HG03558 (cell line): ENCODE results near the gene CD44.

Experiments
- ATAC-seq: cut with Tn5 transposase; IDR thresholded peaks from one replicate; pipeline ENCODE4 v1.9.1; 2021; ENCODE audit warnings: moderate number of reproducible peaks; ENCODE audit not compliant: unreplicated experiment; ENCODE audit errors: extremely low read depth

Gene CD44

GRCh38 chr11:35155677-35156076, 16.7 kb downstream of the CD44 start:
- ATAC-seq = no peak

DNA sequence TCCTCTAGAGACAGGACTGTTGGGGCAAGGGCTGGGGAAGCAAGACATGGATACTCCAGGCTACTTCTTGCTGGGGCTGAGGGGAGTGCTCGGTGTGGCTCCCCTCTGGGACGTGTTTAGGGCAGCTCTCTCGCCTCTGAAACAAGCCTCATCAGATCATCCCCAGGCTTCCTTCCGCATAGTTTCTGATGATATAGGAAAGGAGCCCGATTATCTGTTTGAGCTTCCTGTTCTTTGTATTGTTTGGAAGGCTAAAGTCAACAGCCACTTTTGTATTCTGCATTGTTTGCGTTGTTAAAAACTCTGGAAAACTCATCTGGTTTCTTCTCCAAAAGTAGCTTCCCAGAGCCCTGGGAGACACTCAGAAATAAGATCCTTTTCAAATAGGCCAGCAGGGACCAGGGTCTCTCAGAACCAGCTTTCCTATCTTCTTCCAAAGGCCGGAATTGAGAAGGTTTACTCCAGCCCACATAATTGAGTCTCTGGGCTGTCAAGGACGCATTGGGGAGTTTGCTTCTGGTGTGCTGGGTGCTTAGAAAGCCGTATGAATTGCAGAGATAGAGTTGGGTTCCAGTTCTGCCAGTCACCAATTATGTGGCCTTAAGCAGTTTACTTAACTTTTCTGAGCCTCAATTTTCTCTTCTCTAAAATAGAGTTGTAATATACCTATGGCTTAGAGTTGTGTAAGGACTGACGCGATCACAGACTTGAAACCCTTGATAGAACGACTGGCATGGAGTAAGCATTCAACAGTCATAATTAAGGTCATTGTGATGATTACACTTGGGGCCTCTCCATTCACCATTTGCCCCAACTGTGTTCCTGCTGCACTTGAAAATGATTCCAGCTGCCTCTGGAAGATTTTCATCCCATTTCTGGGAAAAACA, 19.1 kb downstream of the CD44 start:
- ATAC-seq = no peak

GRCh38 chr11:35158701-35159510, 19.9 kb downstream of the CD44 start:
- ATAC-seq = no peak

GRCh38 chr11:35160246-35160824, 21.4 kb downstream of the CD44 start:
- no peak for ATAC-seq

GRCh38 chr11:35160902-35161597, 22.1 kb downstream of the CD44 start:
- ATAC-seq = no peak

DNA sequence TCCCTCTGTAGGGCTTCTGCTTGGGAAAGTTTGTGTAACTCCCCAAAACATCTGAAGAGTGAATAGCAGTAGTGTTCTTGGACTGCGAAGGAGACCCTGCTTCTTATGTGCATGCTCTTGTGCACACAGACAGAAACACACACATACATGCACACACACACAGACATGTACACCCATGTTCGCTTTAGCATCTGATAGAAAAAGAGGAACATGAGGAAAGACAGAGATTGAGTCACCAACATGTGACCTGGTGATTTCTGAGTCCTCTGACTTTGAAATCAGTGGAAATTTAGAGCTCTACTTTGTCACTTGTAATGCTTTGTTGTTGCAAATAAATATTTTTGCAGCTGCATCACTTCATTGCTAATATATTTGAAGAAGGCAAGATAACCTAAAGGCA, 23.8 kb downstream of the CD44 start:
- ATAC-seq = no peak

GRCh38 chr11:35163209-35163608, 24.2 kb downstream of the CD44 start:
- no peak for ATAC-seq

DNA sequence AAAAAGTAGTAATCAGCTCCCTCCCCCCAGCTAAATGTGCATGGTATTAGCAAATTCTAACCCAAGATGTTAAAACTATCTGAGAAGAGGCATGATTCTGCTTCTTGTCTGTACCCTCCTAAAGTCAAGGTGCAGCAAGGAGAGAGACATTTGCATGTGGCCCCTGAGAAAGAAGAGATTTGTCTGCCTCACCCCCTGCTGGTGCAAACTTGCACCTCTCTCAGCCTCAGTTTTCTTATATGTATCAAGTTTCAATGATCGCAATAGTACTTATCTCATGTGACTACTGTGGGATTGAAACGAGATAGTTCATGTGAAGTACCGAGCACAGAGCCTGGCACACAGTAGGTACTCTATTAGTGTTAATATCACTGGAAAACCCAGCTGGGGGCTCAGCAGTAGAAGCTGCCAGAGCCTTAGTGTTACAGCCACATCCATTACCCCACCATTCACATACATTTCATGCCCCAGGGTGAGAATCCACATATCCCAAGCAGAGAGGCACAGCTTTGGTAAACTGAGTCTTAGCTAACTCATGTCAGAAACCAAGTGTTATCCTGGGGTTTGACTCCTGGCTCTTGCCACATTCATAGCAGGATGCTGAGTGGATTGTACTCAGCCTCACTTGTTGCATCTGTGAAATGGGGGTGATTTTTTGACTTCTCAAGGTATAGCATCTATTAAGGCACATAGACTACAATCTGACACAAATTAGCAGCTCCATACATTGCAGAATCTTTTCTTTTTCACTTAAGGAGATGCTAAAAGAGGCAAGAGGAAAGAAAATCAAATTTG, 24.9 kb downstream of the CD44 start:
- no peak for ATAC-seq

DNA sequence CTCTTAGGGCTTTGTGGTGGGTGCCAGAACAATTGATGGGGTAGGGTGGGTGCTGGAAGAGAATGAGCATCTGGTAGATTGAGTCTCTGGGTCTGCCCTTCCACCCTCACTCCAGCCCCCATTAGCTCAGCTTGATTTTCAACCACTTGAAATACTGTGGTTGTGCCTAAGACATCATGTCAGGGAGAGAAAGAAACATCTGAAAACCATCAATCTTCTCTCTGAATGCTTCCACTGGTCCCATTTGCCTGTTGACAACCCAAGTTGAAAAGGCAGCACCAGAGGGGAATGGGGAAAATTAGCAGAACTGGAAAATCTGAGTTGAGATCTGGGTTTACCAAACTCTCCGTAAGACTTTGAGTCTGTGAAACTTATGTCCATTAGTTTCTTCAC, 26.1 kb downstream of the CD44 start:
- ATAC-seq = no peak

DNA sequence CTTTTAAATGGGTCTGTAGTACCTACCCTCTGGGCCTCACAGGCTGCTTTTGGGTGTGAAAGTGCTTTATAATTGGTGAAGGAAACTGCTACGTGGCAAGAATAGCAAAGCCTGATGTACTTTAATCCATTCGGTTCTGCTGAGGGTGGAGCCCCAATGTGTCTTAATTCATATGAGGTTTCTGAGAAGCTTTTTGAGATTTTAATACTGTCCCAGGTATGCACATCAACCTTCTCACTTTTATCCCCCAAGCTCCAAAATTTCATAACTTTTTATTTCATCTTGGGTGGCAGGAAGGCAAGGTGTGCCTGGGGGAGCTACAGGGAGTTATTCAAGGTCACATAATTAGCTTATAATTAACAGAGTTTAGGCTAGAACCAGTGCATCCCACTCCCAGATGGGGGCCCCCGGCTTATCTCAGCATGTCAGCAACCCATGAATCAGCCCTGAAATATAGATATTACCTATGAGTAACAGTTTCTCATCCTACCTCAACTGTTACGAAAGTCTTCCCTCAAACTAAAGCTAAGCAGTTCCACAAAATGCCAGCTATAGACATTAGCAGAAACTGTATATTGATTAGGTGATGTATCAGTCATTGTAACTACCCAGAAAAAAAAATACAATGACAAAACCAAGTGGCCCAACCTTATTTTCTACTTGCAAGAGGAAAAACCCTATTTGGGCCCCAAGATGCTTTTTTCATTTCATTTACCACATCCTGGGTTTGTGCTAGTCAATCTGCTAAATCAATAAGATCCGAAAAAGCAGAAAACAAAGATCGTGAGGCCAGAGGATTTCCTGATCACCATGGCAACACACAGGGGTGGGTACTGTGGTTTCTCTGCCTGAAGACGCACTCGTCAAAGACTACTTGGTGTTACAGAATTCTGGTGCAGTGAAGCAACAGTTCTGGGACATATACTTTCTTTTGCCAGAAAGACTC, 26.7 kb downstream of the CD44 start:
- peak; percentile 71 for ATAC-seq

DNA sequence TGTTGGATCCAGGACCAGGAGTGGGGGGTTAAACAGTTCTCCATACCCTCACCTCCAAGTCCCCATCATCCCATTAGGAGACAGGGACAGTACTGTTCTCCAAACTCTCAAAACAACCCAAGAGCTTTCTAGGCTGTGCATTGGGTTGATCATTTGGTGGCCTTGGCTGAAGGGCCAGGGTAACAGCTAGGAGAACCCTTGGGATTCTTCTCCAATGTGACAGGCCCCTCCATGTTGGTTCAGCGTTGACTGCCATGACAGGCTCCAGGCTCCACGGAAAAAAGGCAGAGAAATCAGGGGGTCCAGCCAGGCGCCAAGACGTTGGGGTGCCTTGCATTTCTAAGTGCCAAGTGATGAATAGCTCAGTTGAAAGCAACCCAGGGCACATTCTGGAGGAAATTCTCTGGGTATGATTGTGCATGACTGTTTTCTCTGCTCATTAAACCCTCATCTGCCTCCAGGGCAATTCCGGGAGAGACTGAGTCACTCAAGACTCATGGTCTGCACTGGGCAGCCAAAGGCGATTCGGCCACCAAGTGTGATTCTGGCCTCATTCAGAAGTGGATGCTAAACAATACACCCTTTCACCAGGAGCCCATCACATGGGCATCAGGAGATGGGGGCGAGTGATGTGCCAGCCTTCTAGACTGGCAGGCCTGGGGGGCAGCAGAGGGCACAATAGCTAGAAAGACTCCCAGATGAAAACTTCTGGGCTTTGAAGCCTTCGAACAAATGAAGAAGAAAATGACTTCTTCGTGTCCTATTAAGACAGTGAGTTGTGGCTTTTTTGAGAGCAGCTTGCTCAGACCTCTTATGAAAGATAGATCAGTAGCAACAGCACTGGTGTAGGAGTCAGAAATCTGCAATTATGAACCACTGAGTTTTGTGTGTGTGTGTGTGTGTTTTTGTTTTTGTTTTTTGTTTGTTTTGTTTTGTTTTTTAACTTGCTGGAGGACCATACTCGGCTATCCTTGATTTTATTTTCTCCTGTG, 27.7 kb downstream of the CD44 start:
- ATAC-seq = no peak

- no peak for ATAC-seq
Observed at GRCh38 chr11:35167426-35167954, 28.5 kb downstream of the CD44 start.

DNA sequence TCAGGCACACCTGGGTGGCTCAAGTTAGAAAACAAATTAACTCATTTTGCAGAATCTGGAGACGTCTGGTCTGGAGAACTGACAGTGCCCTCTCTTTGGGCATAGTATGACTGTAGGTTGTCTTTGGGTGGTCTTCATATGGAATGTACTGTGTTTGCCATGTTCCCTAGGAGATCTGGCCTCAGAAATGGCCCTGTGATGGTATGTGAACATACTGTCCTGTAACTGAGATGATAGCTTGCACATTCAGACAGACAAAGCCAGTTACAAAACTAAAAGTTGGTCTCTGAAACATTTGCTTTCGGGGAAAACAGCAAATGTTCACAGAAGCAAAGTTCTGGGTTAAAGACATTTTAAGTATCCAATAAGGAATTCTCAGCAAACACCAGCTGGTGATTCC, 29.7 kb downstream of the CD44 start:
- ATAC-seq = no peak

- no peak for ATAC-seq
Observed at GRCh38 chr11:35169112-35169511, 30.1 kb downstream of the CD44 start.

DNA sequence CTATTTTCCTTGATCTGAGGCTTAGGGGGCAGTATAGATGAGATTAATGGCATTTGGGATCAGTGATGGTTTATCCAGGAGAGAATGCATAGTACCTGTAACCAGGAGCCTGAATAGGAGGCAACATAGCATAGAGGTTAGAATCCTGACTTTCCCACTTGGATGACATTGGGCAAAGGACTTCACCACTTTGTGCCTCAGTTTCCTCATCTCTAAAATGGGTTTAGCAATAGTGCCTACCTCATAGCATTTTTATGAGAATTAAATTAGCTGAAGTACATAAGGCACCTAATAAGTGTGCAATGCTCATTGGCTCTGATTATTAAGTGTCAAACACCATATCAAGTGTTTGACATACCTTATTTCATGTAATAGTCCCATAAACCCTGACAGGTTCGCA, 30.8 kb downstream of the CD44 start:
- ATAC-seq = no peak

DNA sequence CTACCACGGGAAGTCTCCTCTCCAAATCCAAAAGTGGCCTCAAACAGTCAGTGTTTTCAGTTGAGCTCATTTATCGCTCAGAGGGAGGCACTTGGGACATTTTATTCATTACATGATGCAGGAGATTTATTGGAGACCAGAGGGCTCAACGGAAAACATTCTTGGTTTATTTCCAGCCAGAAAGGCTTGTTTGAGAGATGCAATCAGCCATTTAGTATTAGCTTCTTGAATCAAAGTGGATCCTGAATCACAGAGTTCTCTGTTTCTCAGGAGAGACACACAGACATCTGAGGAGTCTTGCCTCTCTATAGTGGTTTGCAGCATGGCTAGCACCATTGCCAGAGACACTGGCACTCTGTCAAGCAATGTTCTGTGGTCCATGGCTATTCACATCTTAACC, 31.5 kb downstream of the CD44 start:
- no peak for ATAC-seq

GRCh38 chr11:35171226-35171625, 32.3 kb downstream of the CD44 start:
- ATAC-seq = no peak
